OCI-LY1 (cell line): Measurements from ENCODE around the gene CHMP2A.
"Not testable (repeated sequence)": the region's sequence is repeated elsewhere in the genome, so short reads cannot be mapped to it uniquely, and the experiment has no call there.

Source experiments
- H2AFZ ChIP-seq: fragments of 200-600 bp; sonication (generic), shearing (Covaris generic); 2 replicates; pipeline ENCODE4 v1.6.0; 2014; ENCODE audit warnings: antibody characterized with exemption, mild to moderate bottlenecking, low read length
- H3F3A ChIP-seq: fragments of 200-600 bp; sonication (generic), shearing (Covaris generic); 2 replicates; pipeline ENCODE4 v1.6.0; 2014; ENCODE audit warnings: mild to moderate bottlenecking, antibody characterized with exemption, low read length, moderate library complexity; ENCODE audit not compliant: insufficient read depth
- H3K27ac ChIP-seq: fragments of 200-600 bp; sonication (generic); 2 replicates; pipeline ENCODE4 v1.5.1; 2014; ENCODE audit warnings: low read length, mixed run types, mild to moderate bottlenecking, low read depth; ENCODE audit not compliant: poor library complexity, severe bottlenecking
- H3K27me3 ChIP-seq: fragments of 200-600 bp; sonication (generic); 2 replicates; pipeline ENCODE4 v1.6.0; 2014; ENCODE audit warnings: antibody characterized with exemption, mild to moderate bottlenecking, low read length, moderate library complexity; ENCODE audit not compliant: insufficient read depth
- H3K36me3 ChIP-seq: fragments of 200-600 bp; sonication (generic); 2 replicates; pipeline ENCODE4 v1.6.1; 2014; ENCODE audit warnings: mild to moderate bottlenecking, antibody characterized with exemption, low read length, moderate library complexity, mixed read lengths; ENCODE audit not compliant: insufficient read depth
- H3K4me1 ChIP-seq: fragments of 200-600 bp; sonication (generic); 2 replicates; pipeline ENCODE4 v1.5.1; 2014; ENCODE audit warnings: mild to moderate bottlenecking, low read length, moderate library complexity; ENCODE audit not compliant: insufficient read depth, severe bottlenecking
- H3K4me2 ChIP-seq: fragments of 200-600 bp; sonication (generic), shearing (Covaris generic); 2 replicates; pipeline ENCODE4 v1.6.1; 2014; ENCODE audit warnings: low read length
- H3K4me3 ChIP-seq: fragments of 200-600 bp; sonication (generic); 2 replicates; pipeline ENCODE4 v1.5.1; 2014; ENCODE audit warnings: low read length, low read depth, mild to moderate bottlenecking, mixed read lengths; ENCODE audit not compliant: poor library complexity, severe bottlenecking
- H3K79me2 ChIP-seq: fragments of 200-600 bp; shearing (Covaris generic); 2 replicates; pipeline ENCODE4 v1.6.1; 2016; ENCODE audit warnings: mixed run types, low read length, mixed read lengths; ENCODE audit not compliant: insufficient read depth
- H3K9ac ChIP-seq: fragments of 200-600 bp; sonication (generic), shearing (Covaris generic); 2 replicates; pipeline ENCODE4 v1.6.1; 2014; ENCODE audit warnings: mild to moderate bottlenecking, low read length, mixed read lengths
- H3K9me2 ChIP-seq: fragments of 200-600 bp; sonication (generic), shearing (Covaris generic); 2 replicates; pipeline ENCODE4 v1.6.1; 2014; ENCODE audit warnings: low read depth, mild to moderate bottlenecking, low read length, mixed read lengths
- H3K9me3 ChIP-seq: fragments of 200-600 bp; shearing (Covaris generic); 2 replicates; pipeline ENCODE4 v1.6.1; 2014; ENCODE audit warnings: low read length, mixed read lengths
- H4K20me1 ChIP-seq: fragments of 200-600 bp; sonication (generic), shearing (Covaris generic); 2 replicates; pipeline ENCODE4 v1.6.0; 2016; ENCODE audit warnings: mild to moderate bottlenecking, low read length; ENCODE audit not compliant: insufficient read depth
- EZH2 ChIP-seq: fragments of 200-600 bp; sonication (generic), shearing (Covaris generic); IDR thresholded peaks from 2 replicates; pipeline ENCODE4 v1.8.0; 2017; ENCODE audit warnings: borderline replicate concordance, mixed run types, mild to moderate bottlenecking, antibody characterized with exemption, low read length, moderate library complexity, mixed read lengths
- TF ChIP-seq, protein P1 (sequence below): fragments of 200-600 bp; sonication (generic), shearing (Covaris generic); IDR thresholded peaks from 2 replicates; pipeline ENCODE4 v1.5.1; 2017; ENCODE audit warnings: mild to moderate bottlenecking, antibody characterized with exemption, low read length, moderate library complexity, mixed read lengths

CHMP2A gene

DNA sequence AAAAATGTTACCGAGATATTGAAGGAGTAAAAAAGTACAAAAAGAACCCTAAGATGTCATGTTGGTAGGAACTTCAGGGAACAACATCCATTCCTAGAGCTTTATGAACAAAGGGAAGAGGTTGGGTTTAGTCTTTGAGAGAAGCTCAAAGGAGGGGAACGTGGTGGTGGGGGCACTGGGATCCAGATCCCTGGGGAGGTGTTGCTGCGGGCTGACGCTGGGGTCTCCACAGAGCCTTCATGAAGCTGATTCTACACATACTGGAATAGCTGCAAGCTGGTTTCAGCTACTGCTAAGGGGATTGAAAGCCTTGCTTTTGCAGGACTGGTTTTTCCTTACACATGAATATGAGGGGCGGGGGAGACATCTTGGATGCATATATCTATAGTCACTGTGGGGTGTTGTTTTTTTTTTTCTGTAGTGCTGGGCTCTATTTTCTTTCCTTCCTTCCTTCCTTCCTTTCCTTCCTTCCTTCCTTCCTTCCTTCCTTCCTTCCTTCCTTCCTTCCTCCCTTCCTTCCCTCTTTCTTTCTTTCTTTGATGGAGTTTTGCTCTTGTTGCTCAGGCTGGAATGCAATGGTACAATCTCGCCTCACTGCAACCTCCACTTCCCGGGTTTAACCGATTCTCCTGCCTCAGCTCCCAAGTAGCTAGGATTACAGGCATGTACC, 24.7 kb upstream of the CHMP2A start:
- H3K79me2 ChIP-seq, result no peaks in the 10 kb centered on the region
- no peak overlapping the region for H3K4me3 ChIP-seq
- no peak overlapping the region for H3K27ac ChIP-seq
- H3K9me3 ChIP-seq, result no peaks in the 10 kb centered on the region
- no peak for TF ChIP-seq EZH2
- TF ChIP-seq, protein P1, sequence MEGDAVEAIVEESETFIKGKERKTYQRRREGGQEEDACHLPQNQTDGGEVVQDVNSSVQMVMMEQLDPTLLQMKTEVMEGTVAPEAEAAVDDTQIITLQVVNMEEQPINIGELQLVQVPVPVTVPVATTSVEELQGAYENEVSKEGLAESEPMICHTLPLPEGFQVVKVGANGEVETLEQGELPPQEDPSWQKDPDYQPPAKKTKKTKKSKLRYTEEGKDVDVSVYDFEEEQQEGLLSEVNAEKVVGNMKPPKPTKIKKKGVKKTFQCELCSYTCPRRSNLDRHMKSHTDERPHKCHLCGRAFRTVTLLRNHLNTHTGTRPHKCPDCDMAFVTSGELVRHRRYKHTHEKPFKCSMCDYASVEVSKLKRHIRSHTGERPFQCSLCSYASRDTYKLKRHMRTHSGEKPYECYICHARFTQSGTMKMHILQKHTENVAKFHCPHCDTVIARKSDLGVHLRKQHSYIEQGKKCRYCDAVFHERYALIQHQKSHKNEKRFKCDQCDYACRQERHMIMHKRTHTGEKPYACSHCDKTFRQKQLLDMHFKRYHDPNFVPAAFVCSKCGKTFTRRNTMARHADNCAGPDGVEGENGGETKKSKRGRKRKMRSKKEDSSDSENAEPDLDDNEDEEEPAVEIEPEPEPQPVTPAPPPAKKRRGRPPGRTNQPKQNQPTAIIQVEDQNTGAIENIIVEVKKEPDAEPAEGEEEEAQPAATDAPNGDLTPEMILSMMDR, result no peak
- 0 out of 2 replicates have a peak, but pooled peaks cover 3% of the 10 kb centered on the region for H3F3A ChIP-seq
- no peak overlapping the region for H2AFZ ChIP-seq
- no peaks in the 10 kb centered on the region for H3K9me2 ChIP-seq
- no peak overlapping the region for H3K4me2 ChIP-seq
- no peaks in the 10 kb centered on the region for H3K27me3 ChIP-seq
- peaks cover 8% of the 10 kb centered on the region; the same call in 1 of the 2 replicates for H3K36me3 ChIP-seq
- peaks cover 23% of the 10 kb centered on the region for H3K4me1 ChIP-seq
- H3K9ac ChIP-seq, result no peak overlapping the region
- no peaks in the 10 kb centered on the region for H4K20me1 ChIP-seq

DNA sequence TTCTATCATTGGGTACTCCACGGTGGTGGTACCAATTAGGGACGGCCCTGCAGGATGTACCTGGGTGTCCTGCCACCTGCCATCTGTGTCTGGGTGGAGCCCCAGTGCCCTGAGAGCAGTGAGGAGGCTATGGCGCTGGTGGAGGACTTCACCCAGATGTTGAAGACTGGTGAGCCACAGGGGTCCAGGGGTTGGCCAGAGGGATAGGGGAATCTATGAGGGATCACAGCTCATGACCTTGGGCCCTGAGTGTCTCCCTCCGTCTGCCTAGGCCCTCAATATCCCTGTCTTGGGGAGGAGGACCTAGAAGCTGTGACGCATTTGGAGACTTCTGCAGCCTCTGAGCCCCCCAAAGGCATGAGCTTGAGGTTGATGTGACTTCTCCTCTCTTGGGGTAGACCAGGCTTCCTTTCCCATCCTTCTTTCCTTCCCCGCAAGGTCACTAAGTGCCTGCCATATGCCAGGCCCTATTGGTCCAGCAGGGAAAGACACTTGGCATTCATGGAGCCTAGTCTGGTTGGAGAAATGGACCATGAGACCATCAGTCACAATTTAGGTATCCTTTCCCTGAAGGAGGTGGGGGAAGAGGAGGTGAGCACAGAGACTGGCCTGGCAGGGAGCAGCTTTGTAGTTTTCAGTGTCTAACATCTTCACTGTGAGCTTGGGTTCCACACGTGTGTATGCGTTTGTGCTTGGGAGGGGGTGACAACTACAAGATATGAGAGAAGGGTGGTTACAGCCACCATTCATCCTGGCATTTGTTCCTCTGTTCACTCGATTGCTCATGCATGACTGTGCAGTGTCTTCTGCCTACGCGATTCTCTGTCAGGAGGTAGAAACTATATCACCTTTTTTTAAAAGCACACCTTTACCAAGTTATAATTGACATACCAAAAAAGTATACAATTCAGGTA, 23.4 kb upstream of the CHMP2A start:
- no peaks in the 10 kb centered on the region for H3K9me3 ChIP-seq
- no peaks in the 10 kb centered on the region for H3K9me2 ChIP-seq
- H3K36me3 ChIP-seq, result peaks cover 8% of the 10 kb centered on the region; the same call in 1 of the 2 replicates
- TF ChIP-seq, protein P1, result no peak
- no peak for TF ChIP-seq EZH2
- H3K4me1 ChIP-seq, result peaks cover 34% of the 10 kb centered on the region
- no peaks in the 10 kb centered on the region for H3K27me3 ChIP-seq
- no peaks in the 10 kb centered on the region for H4K20me1 ChIP-seq
- no peaks in the 10 kb centered on the region for H3K79me2 ChIP-seq
- H2AFZ ChIP-seq, result no peak overlapping the region
- H3F3A ChIP-seq, result peaks cover 9% of the 10 kb centered on the region; the same call in 1 of the 2 replicates
- no peak overlapping the region for H3K4me2 ChIP-seq
- H3K4me3 ChIP-seq, result no peak overlapping the region
- no peak overlapping the region for H3K27ac ChIP-seq
- H3K9ac ChIP-seq, result no peak overlapping the region; the same call in 1 of the 2 replicates

DNA sequence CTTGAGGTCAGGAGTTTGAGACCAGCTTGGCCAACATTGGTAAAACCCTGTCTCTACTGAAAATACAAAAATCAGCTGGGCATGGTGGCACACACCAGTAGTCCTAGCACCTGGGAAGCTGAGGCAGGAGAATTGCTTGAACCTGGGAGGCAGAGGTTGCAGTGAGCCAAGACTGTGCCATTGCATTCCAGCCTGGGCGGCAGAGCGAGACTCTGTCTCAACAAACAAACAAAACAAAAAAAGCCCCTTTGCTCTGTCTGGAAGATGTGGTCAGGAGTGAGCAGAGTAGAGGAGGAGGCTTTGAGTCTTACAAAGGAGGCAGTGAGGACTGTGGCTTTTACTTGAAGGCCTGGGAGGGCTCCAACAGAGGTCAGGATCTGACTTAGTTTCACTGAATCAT, 22.7 kb upstream of the CHMP2A start:
- not testable (repeated sequence) for H3K36me3 ChIP-seq, H2AFZ ChIP-seq, H4K20me1 ChIP-seq, H3K4me3 ChIP-seq, H3K27ac ChIP-seq, H3K9me3 ChIP-seq, H3K4me2 ChIP-seq, H3K27me3 ChIP-seq, H3K9ac ChIP-seq, H3K79me2 ChIP-seq, H3F3A ChIP-seq, H3K9me2 ChIP-seq
- H3K4me1 ChIP-seq, result peaks cover 34% of the 10 kb centered on the region
